SKM-1 (cell line): ENCODE data around the gene SAXO2.
"Not testable (repeated sequence)": the region's sequence is repeated elsewhere in the genome, so short reads cannot be mapped to it uniquely, and the experiment has no call there.

ENCODE experiments used
- DNase-seq: peaks from one replicate; lab custom pipeline; 2025; ENCODE audit not compliant: unreplicated experiment; lab: John Stamatoyannopoulos, UW

Gene SAXO2

DNA sequence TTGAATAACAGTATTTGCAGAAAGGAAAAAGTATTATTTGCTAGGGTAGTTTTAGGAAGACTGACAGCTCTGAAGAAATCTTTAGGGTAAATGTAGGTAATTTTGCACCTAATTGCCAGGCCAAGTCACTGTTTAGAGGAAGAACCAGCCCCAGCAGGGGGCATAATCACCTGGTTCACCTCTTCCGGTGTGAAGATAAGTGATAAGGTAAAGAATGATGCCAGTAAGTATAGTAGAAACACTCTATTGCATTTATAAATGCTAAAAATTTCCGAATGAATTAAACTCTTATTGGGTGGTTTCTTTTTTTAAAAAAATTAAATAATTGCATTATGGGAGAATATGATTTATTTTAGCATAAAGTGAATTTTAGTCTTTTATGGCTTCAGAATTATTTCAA lies 21.8 kb downstream of the SAXO2 start:
- DNase-seq: not testable (repeated sequence)

DNA sequence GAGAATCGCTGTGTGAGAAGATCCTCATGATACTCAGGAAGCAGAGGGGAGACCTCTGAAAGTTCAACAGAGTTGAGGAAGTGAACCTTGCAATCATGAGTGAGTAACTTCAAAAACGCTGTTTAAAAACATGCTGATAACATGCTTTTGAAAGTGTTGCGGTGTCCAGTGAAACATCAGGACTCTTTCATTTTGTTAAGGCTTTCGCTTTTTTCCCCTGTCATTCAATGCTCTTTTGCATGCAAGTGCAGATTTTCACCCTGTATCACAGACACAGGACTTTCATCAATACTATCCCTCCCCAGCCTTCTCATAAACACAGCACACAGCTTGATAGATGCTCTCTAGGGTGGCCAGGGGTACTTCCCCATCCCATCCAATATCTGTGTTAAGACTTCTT lies 23.9 kb downstream of the SAXO2 start:
- not testable (repeated sequence) for DNase-seq

GRCh38 chr15:82288202-82288601 lies 25.6 kb downstream of the SAXO2 start:
- not testable (repeated sequence) for DNase-seq

DNA sequence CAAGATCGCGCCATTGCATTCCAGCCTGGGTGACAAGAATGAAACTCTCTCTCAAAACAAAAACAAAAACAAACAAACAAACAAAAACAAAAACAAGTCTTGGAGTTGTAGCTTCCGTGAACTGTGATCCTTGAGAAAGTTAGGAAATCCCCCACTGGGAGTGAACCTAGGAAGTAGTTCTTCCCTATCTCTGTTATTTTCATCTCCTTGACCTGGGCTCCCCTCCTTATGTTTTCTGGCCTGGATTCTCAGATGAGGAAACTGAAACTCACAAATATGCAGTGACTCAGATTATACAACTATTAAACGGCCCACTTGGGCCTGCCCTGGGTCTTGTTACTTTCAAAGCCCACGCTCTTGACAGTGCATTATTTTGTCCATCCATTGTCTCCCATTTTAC lies 29.7 kb downstream of the SAXO2 start:
- DNase-seq: no peak

DNA sequence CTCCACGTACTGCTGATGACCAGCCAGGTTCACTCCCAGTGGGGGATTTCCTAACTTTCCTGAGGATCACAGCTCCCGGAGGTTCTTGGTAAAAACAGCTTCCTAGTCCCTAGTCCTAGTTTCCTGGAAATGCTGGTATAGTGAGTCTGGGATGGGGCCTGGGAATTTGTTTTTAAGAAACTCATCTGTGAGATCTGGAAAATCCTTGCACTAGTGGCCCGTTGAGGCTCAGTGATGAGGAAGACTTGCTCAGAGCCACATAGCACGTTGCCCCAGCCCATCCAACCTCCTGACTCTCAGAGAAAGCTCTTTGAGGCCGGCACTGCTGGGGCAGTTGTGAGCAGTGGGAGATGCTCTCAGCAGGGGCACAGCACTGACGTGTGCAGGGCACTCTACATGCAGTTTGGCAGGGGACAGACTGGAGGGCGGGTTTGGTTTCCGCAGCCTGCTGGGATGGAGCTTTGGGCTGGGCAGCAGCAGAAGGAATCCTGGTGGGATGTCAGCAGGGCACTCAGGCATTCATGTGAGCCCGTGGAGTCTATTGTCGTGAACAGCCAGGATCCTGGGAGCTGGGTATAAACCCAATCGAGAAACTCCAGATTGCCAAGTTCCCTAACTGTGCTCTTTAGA lies 31.6 kb downstream of the SAXO2 start:
- no peak for DNase-seq

DNA sequence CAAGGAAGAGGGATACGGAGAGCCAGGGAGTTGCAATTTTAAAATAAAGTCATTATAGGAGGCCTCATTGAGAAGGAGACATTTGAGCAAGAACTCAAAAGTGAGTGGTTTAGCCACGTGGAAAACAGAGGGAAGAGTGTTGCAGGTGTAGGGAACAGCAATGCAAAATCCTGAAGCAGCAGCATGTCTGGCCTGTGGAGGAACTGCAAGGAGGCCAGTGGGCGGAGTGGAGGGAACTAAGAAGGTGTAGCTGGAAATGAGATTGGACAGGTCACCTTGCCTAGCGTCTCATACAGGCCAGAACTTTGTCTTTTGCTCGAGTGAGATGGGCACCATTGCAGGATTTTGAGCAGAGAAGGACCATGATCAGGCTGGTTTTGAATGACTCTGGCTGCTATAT lies 34.9 kb downstream of the SAXO2 start:
- DNase-seq: no peak

DNA sequence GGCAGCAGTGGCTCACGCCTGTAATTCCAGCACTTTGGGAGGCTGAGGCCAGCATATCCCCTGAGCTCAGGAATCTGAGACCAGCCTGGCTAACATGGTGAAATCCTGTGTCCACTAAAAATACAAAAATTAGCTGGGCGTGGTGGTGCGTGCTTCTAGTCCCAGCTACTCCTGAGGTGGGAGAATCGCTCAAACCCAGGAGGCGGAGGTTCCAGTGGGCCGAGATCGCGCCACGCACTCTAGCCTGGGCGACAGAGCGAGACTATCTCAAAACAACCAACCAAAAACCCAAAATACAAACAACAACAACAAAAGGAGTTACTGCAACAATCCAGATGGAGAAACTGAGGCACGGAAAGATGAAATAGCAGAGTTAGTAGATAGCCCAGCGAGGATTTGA lies 35.4 kb downstream of the SAXO2 start:
- no peak for DNase-seq

- DNase-seq: no peak
Measured at GRCh38 chr15:82298520-82298919, 35.9 kb downstream of the SAXO2 start.

DNA sequence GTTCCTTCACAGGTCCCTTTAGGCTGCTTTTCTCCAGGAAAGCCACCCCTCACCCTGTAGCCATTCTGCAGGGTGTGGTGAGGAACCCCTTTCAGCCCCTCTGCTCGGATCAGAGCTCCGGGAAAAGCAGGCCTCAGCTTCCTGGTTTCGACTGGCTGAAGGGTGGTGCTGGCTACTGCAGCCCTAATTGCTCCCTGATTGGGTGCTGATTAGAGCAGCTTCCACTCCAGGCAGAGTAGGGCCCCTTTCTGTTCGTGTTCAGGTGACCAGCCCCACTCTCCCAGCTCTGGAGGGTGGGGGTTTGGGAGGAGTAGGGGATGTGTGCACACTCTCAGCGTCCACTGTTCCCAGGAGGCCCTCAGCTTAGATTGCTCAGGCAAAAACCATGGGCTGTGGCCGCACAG lies 36.9 kb downstream of the SAXO2 start:
- not testable (repeated sequence) for DNase-seq

- DNase-seq: not testable (repeated sequence)
Measured at GRCh38 chr15:82300326-82300725, 37.7 kb downstream of the SAXO2 start.

- DNase-seq: no peak
Measured at GRCh38 chr15:82300883-82301282, 38.3 kb downstream of the SAXO2 start.

DNA sequence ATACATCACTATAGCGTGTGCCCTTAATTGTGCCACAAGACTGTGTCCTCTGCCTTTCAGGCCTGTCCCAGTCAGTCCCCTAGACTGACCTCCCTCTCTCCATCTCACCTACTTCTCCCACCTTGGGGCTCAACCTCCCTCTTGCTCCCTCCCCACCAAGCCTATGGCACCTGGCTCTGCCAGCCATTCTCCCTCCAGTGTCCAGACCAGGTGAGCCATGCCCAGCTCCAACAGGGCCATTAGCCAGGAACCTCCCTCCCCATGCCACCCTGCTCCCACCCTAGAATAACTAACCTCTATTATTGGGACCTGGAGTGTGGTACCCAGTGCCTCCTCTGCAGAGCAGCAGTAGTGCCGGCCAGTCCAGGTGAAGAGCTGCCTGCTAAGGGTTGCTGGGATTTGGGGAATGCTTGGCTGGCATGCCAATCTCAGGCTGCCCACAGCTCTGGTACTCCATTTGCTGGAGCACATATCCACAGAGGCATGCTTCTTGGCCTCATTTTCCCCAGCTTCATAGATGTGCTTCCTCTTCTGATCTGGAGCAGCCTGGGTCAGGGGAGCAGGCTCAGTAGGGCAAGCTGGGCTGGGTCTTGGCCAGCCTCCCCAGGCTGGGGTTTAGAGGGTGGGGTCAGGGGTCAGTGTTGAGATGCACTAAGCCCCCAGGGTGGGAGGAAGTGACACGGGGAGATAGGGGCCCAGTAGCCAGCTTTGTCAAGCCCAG lies 38.8 kb downstream of the SAXO2 start:
- DNase-seq: no peak

DNA sequence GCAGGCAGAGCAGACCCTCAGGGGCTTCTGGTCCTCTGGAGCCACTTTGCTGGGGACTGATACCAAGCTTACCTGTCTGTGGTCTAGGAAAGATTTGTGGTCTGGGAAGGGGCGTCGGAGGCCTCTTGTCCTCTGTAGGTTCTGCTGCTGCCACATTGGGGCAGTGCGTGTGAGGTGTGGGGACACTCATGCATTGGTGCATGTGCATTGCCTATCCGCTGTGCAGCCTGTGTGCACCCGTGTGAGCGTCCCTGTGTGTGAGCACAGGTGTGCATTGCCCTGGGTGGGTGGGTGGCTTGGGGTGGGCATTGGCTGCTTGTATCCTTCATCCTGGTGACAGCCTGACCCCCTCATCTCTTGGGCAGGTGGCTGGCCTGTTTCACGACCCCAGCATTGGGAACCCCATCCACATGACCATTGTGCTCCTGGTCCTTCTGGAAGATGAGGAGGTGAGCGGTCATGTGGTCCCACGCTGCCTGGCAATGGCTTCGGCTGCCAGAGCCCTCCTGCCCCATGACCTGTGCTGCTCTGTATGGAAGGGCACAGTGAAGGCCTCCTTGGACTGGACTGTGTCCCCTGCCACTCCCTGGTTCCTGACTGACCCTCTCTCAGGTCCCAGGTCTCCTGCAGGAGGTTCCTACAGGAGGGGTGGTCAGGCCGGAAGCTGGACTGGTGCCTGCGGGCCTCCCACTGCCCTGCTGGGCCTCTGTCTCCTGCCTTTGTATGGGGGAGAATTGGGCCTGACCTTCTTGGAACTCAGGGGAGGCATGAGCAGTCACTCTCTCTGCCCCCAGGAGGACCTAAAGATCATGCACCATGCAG lies 41.5 kb downstream of the SAXO2 start:
- DNase-seq: no peak

DNA sequence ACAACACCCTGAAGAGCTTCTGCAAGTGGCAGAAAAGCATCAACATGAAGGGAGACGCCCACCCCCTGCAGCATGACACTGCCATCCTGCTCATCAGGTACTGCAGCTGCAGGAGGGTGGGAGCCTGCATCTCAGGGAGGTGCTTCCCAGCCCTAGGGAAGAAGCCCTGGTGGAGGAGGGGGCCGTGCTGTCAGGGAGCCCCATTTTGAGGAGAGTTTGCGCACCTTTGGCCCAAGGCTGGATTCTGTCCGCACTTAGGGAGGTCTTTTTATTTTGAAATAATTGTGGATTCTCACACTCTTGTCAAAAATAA lies 42.1 kb downstream of the SAXO2 start:
- no peak for DNase-seq

DNA sequence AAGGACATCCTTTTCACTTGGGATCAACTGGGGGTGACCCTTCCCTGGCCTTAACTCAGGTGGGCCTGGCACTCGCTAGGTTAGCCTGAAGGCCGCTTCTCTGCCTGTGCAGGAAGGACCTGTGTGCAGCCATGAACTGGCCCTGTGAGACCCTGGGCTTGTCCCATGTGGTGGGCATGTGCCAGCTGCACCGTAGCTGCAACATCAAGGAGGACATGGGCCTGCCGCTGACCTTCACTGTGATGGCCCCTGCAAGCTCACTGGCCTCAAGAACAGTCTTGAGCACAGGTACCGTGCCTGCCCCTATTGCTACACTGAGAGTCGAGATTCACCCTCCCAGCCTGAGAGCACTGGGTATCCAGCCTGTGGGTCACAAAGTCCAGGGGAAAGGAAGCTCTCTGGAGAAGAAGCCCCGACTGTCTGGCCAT lies 43.0 kb downstream of the SAXO2 start:
- no peak for DNase-seq

GRCh38 chr15:82306791-82307713 lies 44.4 kb downstream of the SAXO2 start:
- DNase-seq: no peak

- no peak for DNase-seq
Measured at GRCh38 chr15:82307714-82308081, 45.1 kb downstream of the SAXO2 start.

- DNase-seq: no peak
Measured at GRCh38 chr15:82309802-82310201, 47.2 kb downstream of the SAXO2 start.

GRCh38 chr15:82311321-82311720 lies 48.7 kb downstream of the SAXO2 start:
- DNase-seq: not testable (repeated sequence)

DNA sequence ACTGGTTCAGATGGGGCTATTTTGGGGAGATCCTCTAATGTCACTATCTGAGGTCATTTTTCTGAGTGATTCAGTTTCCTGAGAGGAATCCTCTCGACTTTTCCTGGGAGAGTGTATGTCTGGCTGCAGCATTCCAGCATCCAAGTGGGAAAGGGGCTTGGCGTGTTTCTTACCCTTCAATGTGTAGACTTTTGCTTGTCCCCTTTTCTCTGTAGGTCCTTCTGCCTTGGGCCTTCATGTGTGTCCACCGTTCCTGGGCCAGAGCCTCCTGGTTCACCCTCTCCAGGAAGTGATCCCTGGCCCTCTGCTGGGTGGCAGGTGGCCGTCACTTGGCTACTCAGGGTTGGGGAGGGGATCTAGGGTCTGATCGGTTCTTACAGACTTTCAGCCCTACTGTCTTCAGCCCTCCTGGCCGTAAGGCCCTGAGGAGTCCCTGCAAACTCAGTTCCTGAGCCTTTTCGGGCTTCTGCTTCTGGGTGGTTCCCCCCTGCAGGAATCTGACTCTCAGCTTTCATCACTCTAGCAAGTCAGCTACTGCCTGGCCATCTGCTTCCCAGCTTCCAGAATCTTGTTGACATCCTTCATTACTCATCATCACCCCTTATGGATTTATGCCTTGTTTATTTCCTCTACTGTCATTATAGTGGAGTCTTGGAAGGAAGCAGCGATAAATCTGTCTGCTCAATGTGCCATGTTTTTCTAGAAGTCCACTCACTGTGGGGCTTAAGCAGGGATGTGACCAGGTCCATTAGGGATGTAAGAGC lies 50.1 kb downstream of the SAXO2 start:
- DNase-seq: no peak
